HEK293T (cell line): Measurements from ENCODE around the gene SYPL2.

ENCODE experiments used
- ARNT ChIP-seq: fragments of 450-650 bp; IDR thresholded peaks from 2 replicates; pipeline ENCODE4 v1.6.1; 2017; ENCODE audit warnings: mild to moderate bottlenecking
- BHLHE40 ChIP-seq: fragments of 450-650 bp; IDR thresholded peaks from 2 replicates; pipeline ENCODE4 v1.6.1; 2016; ENCODE audit warnings: mild to moderate bottlenecking, moderate library complexity, borderline replicate concordance
- ELF4 ChIP-seq: fragments of 450-650 bp; IDR thresholded peaks from 2 replicates; pipeline ENCODE4 v1.6.1; 2017; ENCODE audit warnings: antibody characterized with exemption
- FOXA1 ChIP-seq: fragments of 450-650 bp; IDR thresholded peaks from 2 replicates; pipeline ENCODE4 v1.6.1; 2016; ENCODE audit warnings: mild to moderate bottlenecking
- FOXK2 ChIP-seq: fragments of 450-650 bp; IDR thresholded peaks from 2 replicates; pipeline ENCODE4 v1.6.1; 2016; ENCODE audit warnings: mild to moderate bottlenecking
- FOXM1 ChIP-seq: fragments of 450-650 bp; IDR thresholded peaks from 2 replicates; pipeline ENCODE4 v1.6.1; 2017; ENCODE audit warnings: mild to moderate bottlenecking, borderline replicate concordance
- PKNOX1 ChIP-seq: fragments of 450-650 bp; IDR thresholded peaks from 2 replicates; pipeline ENCODE4 v1.6.1; 2016
- SP1 ChIP-seq: fragments of 450-650 bp; IDR thresholded peaks from 2 replicates; pipeline ENCODE4 v1.6.1; 2017
- SUZ12 ChIP-seq: fragments of 450-650 bp; IDR thresholded peaks from 2 replicates; pipeline ENCODE4 v1.6.1; 2016; ENCODE audit warnings: mild to moderate bottlenecking

GRCh38 chr1:109483672-109484518 is 17.5 kb downstream of the SYPL2 start, which contains the start of gene ATXN7L2:
- TF ChIP-seq FOXK2 (no peak), SP1 (no peak), ELF4 (0 out of 2 replicates have a peak, but pooled peaks have one; percentile 20), PKNOX1 (no peak), FOXA1 (no peak), ARNT (peak; percentile 54), FOXM1 (peak; percentile 99), SUZ12 (no peak), BHLHE40 (no peak)
